ENCODE results near the gene DRAM1. TPM values are rescaled to one million over a fixed set of nuclear protein-coding genes. Genes with fewer than 3 reads are reported as not detected.

DRAM1 gene
- total RNA-seq, 1 donor from 2014 or later: 3.7 TPM

- H3K36me3 ChIP-seq (ENCODE audit: control insufficient read depth in 3 of 3, insufficient read depth in 3 of 3, low read length in 3 of 3): no peaks in the 10 kb centered on the region
- no peak overlapping the region for H3K27ac ChIP-seq (ENCODE audit: low read depth, low read length)
- H3K9me3 ChIP-seq (ENCODE audit: control insufficient read depth in 3 of 3, low read length in 3 of 3): no peaks in the 10 kb centered on the region
- H3K27me3 ChIP-seq (ENCODE audit: control insufficient read depth in 3 of 3, insufficient read depth in 3 of 3, low read length in 3 of 3): no peaks in the 10 kb centered on the region
- H3K9ac ChIP-seq (ENCODE audit: low read depth in 1 of 3, low read length in 3 of 3): no peak overlapping the region
- peaks cover 2 to 15% (median 7%) of the 10 kb centered on the region in 3 donors for H3K4me1 ChIP-seq (ENCODE audit: control insufficient read depth in 3 of 3, insufficient read depth in 3 of 3, low read length in 3 of 3)
- no peak overlapping the region for H3K4me3 ChIP-seq (ENCODE audit: low read length in 3 of 3)
Measured at GRCh38 chr12:101967506-101967905, 90.1 kb downstream of the DRAM1 start.

DNA sequence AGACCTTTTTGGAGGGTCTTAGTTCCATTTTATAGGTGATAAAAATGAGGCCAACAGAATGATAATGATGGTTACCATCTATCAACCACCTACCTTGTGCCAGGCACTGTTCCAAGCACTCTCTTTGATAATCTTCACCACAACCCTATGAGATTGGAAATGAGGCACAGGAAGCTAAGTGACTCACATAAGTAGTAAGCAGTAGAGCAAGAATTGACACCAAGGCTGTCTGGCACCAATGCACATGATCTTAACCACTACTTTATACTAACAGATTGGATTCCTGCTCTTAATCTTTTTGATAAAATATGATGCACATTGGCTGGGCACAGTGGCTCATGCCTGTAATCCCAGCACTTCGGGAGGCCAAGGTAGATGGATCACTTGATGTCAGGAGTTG is 91.4 kb downstream of the DRAM1 start:
- no peak overlapping the region for H3K9ac ChIP-seq (ENCODE audit: low read depth in 1 of 3, low read length in 3 of 3)
- H3K4me1 ChIP-seq (ENCODE audit: control insufficient read depth in 3 of 3, insufficient read depth in 3 of 3, low read length in 3 of 3): peaks cover 0 to 3% (median 2%) of the 10 kb centered on the region in 3 donors
- no peak overlapping the region for H3K4me3 ChIP-seq (ENCODE audit: low read length in 3 of 3)
- no peaks in the 10 kb centered on the region for H3K9me3 ChIP-seq (ENCODE audit: control insufficient read depth in 3 of 3, low read length in 3 of 3)
- no peaks in the 10 kb centered on the region for H3K27me3 ChIP-seq (ENCODE audit: control insufficient read depth in 3 of 3, insufficient read depth in 3 of 3, low read length in 3 of 3)
- H3K27ac ChIP-seq (ENCODE audit: low read depth, low read length): no peak overlapping the region
- no peaks in the 10 kb centered on the region for H3K36me3 ChIP-seq (ENCODE audit: control insufficient read depth in 3 of 3, insufficient read depth in 3 of 3, low read length in 3 of 3)

Small RNAs within 50 kb of the gene (small RNA-seq; reads per million reads assigned to genes)
- gene RNA5SP369 (not detected), gene RNU6-1183P (not detected)

Other genes starting within 250 kb of the DRAM1 start
- 18.3 TPM for gene CHPT1, start 179.9 kb upstream of the DRAM1 start, total RNA-seq
- gene SYCP3, start 138.1 kb upstream of the DRAM1 start, total RNA-seq: not detected
- 10.4 TPM for gene GNPTAB, start 46.6 kb upstream of the DRAM1 start, total RNA-seq
- gene WASHC3, start 184.4 kb downstream of the DRAM1 start, total RNA-seq: 40.7 TPM
- 16.2 TPM for gene NUP37, start 242.5 kb downstream of the DRAM1 start, total RNA-seq
- gene PARPBP, start 242.6 kb downstream of the DRAM1 start, total RNA-seq: 4.7 TPM